Measurements from ENCODE around the gene KCNQ4. TPM values are rescaled to one million over a fixed set of nuclear protein-coding genes. Genes with fewer than 3 reads are reported as not detected.

The KCNQ4 gene
- total and polyA plus RNA-seq, 2 donors (not counting 1 experiment from before 2014, with no cell fraction given), result 0.16 to 0.20 TPM

DNA sequence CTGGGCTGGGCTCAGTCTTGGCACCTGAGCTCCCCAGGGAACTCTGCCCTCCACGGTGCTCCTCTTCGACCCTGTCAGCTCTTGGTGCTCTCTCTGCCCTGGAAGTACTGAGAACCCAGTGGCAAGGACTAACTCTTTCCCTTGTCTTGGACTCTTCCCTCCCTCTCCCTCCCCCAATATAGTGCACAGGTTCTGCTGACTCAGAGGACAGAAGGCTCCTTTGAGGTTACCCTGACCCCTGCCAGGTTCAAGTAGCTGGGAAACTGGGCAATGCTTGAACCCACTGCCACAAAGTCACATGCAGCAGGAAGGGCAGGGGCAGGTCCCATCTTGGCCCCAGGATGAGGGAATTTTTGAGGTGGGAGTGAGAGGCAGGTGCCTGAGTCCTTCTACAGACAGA lies 20.3 kb downstream of the KCNQ4 start:
- Histone ChIP-seq H3K27me3 (replicated peaks in 1 of 4; ENCODE audit: control extremely low read depth in 1 of 4, control insufficient read depth in 3 of 4, insufficient read depth in 4 of 4, low read length in 3 of 4) (no peaks in the 10 kb centered on the region), H3K36me3 (replicated peaks in 1 of 2; ENCODE audit: control extremely low read depth in 1 of 2, control insufficient read depth in 1 of 2, extremely low read depth in 1 of 2, insufficient read depth in 2 of 2, low read length in 1 of 2) (no peaks in the 10 kb centered on the region), H3K4me1 (ENCODE audit: control insufficient read depth in 2 of 2, insufficient read depth in 2 of 2, low read length in 2 of 2) (peaks cover 17 to 38% of the 10 kb centered on the region in 2 donors), H3K9me3 (ENCODE audit: control extremely low read depth in 1 of 3, control insufficient read depth in 2 of 3, insufficient read depth in 1 of 3, low read length in 2 of 3) (no peaks in the 10 kb centered on the region), H3K27ac (ENCODE audit: low read length in 2 of 2) (no peak overlapping the region), H3K4me2 (replicated peaks; ENCODE audit: low read depth, low read length, poor library complexity, severe bottlenecking) (no peak overlapping the region), H2AFZ (ENCODE audit: insufficient read depth, low read depth, low read length, poor library complexity, severe bottlenecking) (no peak overlapping the region), H3K4me3 (ENCODE audit: control extremely low read depth in 1 of 5, extremely low read depth in 1 of 5, insufficient read depth in 1 of 5, low read depth in 2 of 5, low read length in 4 of 5) (no peak overlapping the region), H4K20me1 (ENCODE audit: control insufficient read depth, insufficient read depth, low read length, poor library complexity, severe bottlenecking) (no peaks in the 10 kb centered on the region), H3K79me2 (ENCODE audit: control insufficient read depth, insufficient read depth, low read length) (no peaks in the 10 kb centered on the region), H3K9ac (ENCODE audit: low read length) (no peak overlapping the region)
- Mint-ChIP-seq H3K27me3 (no peaks in the 10 kb centered on the region), H3K4me3 (no peak overlapping the region), H3K9me3 (ENCODE audit: insufficient read depth) (no peaks in the 10 kb centered on the region), H3K4me1 (peaks cover 34% of the 10 kb centered on the region), H3K27ac (peak overlapping the region; percentile 41)
- DNase-seq (no peak), ATAC-seq (ENCODE audit: low read depth) (no peak)
- 17% methylated on average over 2 of the region's 2 CpGs for WGBS (ENCODE audit: insufficient coverage)
- POLR2A ChIA-PET, result no interaction called here
- intact Hi-C loops (cut with micrococcal nuclease), result loop anchor here (2.0 to 5.0 kb wide), 2 partner anchors 92 to 113 kb away; partner anchors contain the start of gene NFYC
- TF ChIP-seq EZH2 (IDR thresholded peaks at IDR 0.05; ENCODE audit: borderline replicate concordance, insufficient read depth, low read depth, low read length, poor library complexity, severe bottlenecking), result no peak
- no peak for TF ChIP-seq CTCF (IDR thresholded peaks at IDR 0.05)
- CTCF ChIA-PET, result interaction anchor here (2.2 kb wide), 1 partner anchor 30 kb away, joined by 8 read pairs; no protein-coding TSS in a partner anchor

DNA sequence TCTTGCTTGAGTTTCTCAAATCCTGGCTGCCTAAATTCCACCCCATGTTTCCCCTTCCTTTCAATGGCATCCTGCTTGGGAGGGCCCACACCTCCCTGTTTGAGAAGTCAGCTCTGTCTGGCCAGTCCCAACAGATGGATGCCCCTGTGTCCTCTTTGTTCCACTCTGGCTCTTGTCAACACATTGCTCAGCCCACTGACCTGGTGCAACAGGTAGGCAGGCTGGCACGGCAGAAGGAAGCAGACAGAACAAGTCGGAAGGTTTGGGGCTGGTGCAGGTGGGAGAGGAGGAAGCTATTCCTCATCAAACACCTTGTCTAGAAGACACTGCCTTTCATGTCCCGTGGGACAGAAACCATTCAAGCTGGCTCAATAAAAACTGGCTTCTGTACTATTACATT lies 22.7 kb downstream of the KCNQ4 start:
- DNase-seq (no peak), ATAC-seq (ENCODE audit: low read depth) (no peak)
- no CpG with 5 or more reads among the region's 3 CpGs for WGBS (ENCODE audit: insufficient coverage)
- no peak overlapping the region for H2AFZ ChIP-seq (ENCODE audit: insufficient read depth, low read depth, low read length, poor library complexity, severe bottlenecking)
- Mint-ChIP-seq H3K4me1 (peaks cover 43% of the 10 kb centered on the region), H3K27me3 (no peaks in the 10 kb centered on the region), H3K4me3 (no peak overlapping the region), H3K27ac (no peak overlapping the region), H3K9me3 (ENCODE audit: insufficient read depth) (no peaks in the 10 kb centered on the region)
- intact Hi-C loops (cut with micrococcal nuclease), result no loop called here
- ChIA-PET CTCF (interaction anchor here (1.2 kb wide), 1 partner anchor 18 kb away, joined by 3 read pairs; no protein-coding TSS in a partner anchor), POLR2A (no interaction called here)
- no peak overlapping the region for H3K27ac ChIP-seq (ENCODE audit: low read length in 2 of 2)
- no peak overlapping the region for H3K9ac ChIP-seq (ENCODE audit: low read length)
- no peaks in the 10 kb centered on the region for H3K79me2 ChIP-seq (ENCODE audit: control insufficient read depth, insufficient read depth, low read length)
- no peaks in the 10 kb centered on the region for H3K36me3 ChIP-seq (replicated peaks in 1 of 2; ENCODE audit: control extremely low read depth in 1 of 2, control insufficient read depth in 1 of 2, extremely low read depth in 1 of 2, insufficient read depth in 2 of 2, low read length in 1 of 2)
- peaks cover 23 to 48% of the 10 kb centered on the region in 2 donors for H3K4me1 ChIP-seq (ENCODE audit: control insufficient read depth in 2 of 2, insufficient read depth in 2 of 2, low read length in 2 of 2)
- H3K4me2 ChIP-seq (replicated peaks; ENCODE audit: low read depth, low read length, poor library complexity, severe bottlenecking), result no peak overlapping the region
- H3K9me3 ChIP-seq (ENCODE audit: control extremely low read depth in 1 of 3, control insufficient read depth in 2 of 3, insufficient read depth in 1 of 3, low read length in 2 of 3), result peaks cover 0 to 11% (median 0%) of the 10 kb centered on the region in 3 donors
- TF ChIP-seq EZH2 (IDR thresholded peaks at IDR 0.05; ENCODE audit: borderline replicate concordance, insufficient read depth, low read depth, low read length, poor library complexity, severe bottlenecking) (no peak), CTCF (IDR thresholded peaks at IDR 0.05) (no peak)
- no peaks in the 10 kb centered on the region for H3K27me3 ChIP-seq (replicated peaks in 1 of 4; ENCODE audit: control extremely low read depth in 1 of 4, control insufficient read depth in 3 of 4, insufficient read depth in 4 of 4, low read length in 3 of 4)
- H3K4me3 ChIP-seq (ENCODE audit: control extremely low read depth in 1 of 5, extremely low read depth in 1 of 5, insufficient read depth in 1 of 5, low read depth in 2 of 5, low read length in 4 of 5), result no peak overlapping the region
- H4K20me1 ChIP-seq (ENCODE audit: control insufficient read depth, insufficient read depth, low read length, poor library complexity, severe bottlenecking), result no peaks in the 10 kb centered on the region

All from B cell (primary cell).